Astrocyte (in vitro differentiated cells and primary cell): ENCODE results near the gene HDDC2. TPM values are rescaled to one million over a fixed set of nuclear protein-coding genes. Genes with fewer than 3 reads are reported as not detected.
A peak's percentile ranks its signal among the peaks of the same experiment; 100 is the strongest.

ENCODE experiments used
- DNase-seq: peaks from one replicate; pipeline ENCODE4 v3.0.0-alpha.2; 2010; ENCODE audit warnings: low read depth
- FAIRE-seq: peaks from 2 replicates; lab custom pipeline; 2011; peaks lifted over from hg19 to GRCh38; lab: Jason Lieb, UNC
- H2AFZ ChIP-seq: 2 replicates; pipeline ENCODE4 v1.6.0; 2012; ENCODE audit warnings: low read depth, low read length, inconsistent platforms
- H3K27ac ChIP-seq: 2 replicates; pipeline ENCODE4 v1.5.1; 2011; ENCODE audit warnings: low read depth, low read length, inconsistent platforms
- H3K27me3 ChIP-seq: 2 replicates; pipeline ENCODE4 v1.6.0; 2011; ENCODE audit warnings: low read length, inconsistent platforms; ENCODE audit not compliant: insufficient read depth
- H3K36me3 ChIP-seq: 2 replicates; pipeline ENCODE4 v1.5.1; 2011; ENCODE audit warnings: low read length, inconsistent platforms; ENCODE audit not compliant: insufficient read depth
- H3K4me1 ChIP-seq: 2 replicates; pipeline ENCODE4 v1.5.1; 2011; ENCODE audit warnings: low read length, inconsistent platforms; ENCODE audit not compliant: insufficient read depth
- H3K4me2 ChIP-seq: 2 replicates; pipeline ENCODE4 v1.6.0; 2012; ENCODE audit warnings: low read length, inconsistent platforms
- H3K4me3 ChIP-seq: 2 replicates; pipeline ENCODE4 v1.5.1; 2011; ENCODE audit warnings: low read depth, mild to moderate bottlenecking, low read length, inconsistent platforms; ENCODE audit not compliant: insufficient read depth
- H3K79me2 ChIP-seq: 2 replicates; pipeline ENCODE4 v1.6.0; 2012; ENCODE audit warnings: mild to moderate bottlenecking, low read length, inconsistent platforms; ENCODE audit not compliant: insufficient read depth
- H3K9ac ChIP-seq: 2 replicates; pipeline ENCODE4 v1.6.0; 2012; ENCODE audit warnings: mild to moderate bottlenecking, low read length, inconsistent platforms
- H3K9me3 ChIP-seq: 2 replicates; pipeline ENCODE4 v1.5.1; 2012; ENCODE audit warnings: low read depth, mild to moderate bottlenecking, low read length, inconsistent platforms; ENCODE audit not compliant: insufficient read depth
- H4K20me1 ChIP-seq: 2 replicates; pipeline ENCODE4 v1.6.0; 2012; ENCODE audit warnings: low read length, inconsistent platforms; ENCODE audit not compliant: insufficient read depth
- H3K27ac Mint-ChIP-seq: one replicate; pipeline ENCODE4 v1.8.0; 2021; ENCODE audit warnings: mild to moderate bottlenecking, mixed read lengths; ENCODE audit not compliant: unreplicated experiment
- H3K27me3 Mint-ChIP-seq: one replicate; pipeline ENCODE4 v1.8.0; 2021; ENCODE audit warnings: low read depth, mixed read lengths; ENCODE audit not compliant: unreplicated experiment
- H3K36me3 Mint-ChIP-seq: one replicate; pipeline ENCODE4 v1.8.0; 2021; ENCODE audit warnings: low read depth, mixed read lengths; ENCODE audit not compliant: unreplicated experiment
- H3K4me1 Mint-ChIP-seq: one replicate; pipeline ENCODE4 v1.8.0; 2021; ENCODE audit warnings: low read depth, mixed read lengths; ENCODE audit not compliant: unreplicated experiment
- H3K4me3 Mint-ChIP-seq: one replicate; pipeline ENCODE4 v1.8.0; 2021; ENCODE audit warnings: mild to moderate bottlenecking, moderate library complexity, mixed read lengths; ENCODE audit not compliant: unreplicated experiment
- H3K9me3 Mint-ChIP-seq: one replicate; pipeline ENCODE4 v1.8.0; 2021; ENCODE audit warnings: mild to moderate bottlenecking, mixed read lengths; ENCODE audit not compliant: unreplicated experiment
- CTCF ChIP-seq: IDR thresholded peaks from 2 replicates; pipeline ENCODE4 v1.5.1; 2011; ENCODE audit warnings: low read depth, mild to moderate bottlenecking, inconsistent platforms, low read length, moderate library complexity; ENCODE audit not compliant: insufficient read depth
- EZH2 ChIP-seq: IDR thresholded peaks from 2 replicates; pipeline ENCODE4 v1.6.1; 2012; ENCODE audit warnings: mild to moderate bottlenecking, low read length, inconsistent platforms; ENCODE audit not compliant: insufficient read depth
- total RNA-seq: library from RNA; stranded (reverse); gene quantifications from 2 replicates; pipeline ENCODE4 v1.2.1, GENCODE V29; 2021

HDDC2 gene
- total RNA-seq, 1 donor from 2014 or later, result 53.5 TPM

DNA sequence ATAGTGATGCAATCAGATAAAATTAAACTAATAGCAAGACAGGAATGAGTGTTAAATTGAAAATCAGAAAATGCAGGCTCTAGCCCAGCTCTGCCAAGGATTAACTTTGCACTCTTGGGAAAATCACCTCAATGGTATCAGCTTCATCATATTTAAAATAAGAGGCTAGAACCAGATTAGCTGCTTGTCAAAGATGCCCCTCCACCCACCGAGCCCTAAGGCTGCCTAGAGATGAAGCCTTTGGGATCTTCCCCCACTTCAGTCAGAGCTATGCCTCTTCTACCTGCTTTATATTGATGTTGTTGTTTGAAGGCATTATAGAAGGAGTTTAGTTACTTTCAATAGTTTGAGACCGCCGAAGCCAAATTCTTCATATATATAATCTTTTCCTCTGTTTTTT lies 47.4 kb downstream of the HDDC2 start:
- peaks cover 16% of the 10 kb centered on the region for H3K4me1 Mint-ChIP-seq
- H3K9me3 ChIP-seq, result no peaks in the 10 kb centered on the region
- H3K27ac Mint-ChIP-seq, result no peak overlapping the region
- DNase-seq (no peak), FAIRE-seq (no peak)
- no peak overlapping the region for H3K4me3 ChIP-seq
- no peaks in the 10 kb centered on the region for H3K27me3 ChIP-seq
- no peak overlapping the region for H2AFZ ChIP-seq
- H3K36me3 ChIP-seq, result no peaks in the 10 kb centered on the region
- H4K20me1 ChIP-seq, result no peaks in the 10 kb centered on the region
- H3K27ac ChIP-seq, result no peak overlapping the region
- H3K79me2 ChIP-seq, result no peaks in the 10 kb centered on the region
- TF ChIP-seq CTCF (no peak), EZH2 (no peak)
- H3K4me2 ChIP-seq, result no peak overlapping the region
- no peaks in the 10 kb centered on the region for H3K36me3 Mint-ChIP-seq
- H3K4me3 Mint-ChIP-seq, result no peak overlapping the region
- no peaks in the 10 kb centered on the region for H3K9me3 Mint-ChIP-seq
- peaks cover 16% of the 10 kb centered on the region for H3K4me1 ChIP-seq
- no peaks in the 10 kb centered on the region for H3K27me3 Mint-ChIP-seq
- H3K9ac ChIP-seq, result no peak overlapping the region

DNA sequence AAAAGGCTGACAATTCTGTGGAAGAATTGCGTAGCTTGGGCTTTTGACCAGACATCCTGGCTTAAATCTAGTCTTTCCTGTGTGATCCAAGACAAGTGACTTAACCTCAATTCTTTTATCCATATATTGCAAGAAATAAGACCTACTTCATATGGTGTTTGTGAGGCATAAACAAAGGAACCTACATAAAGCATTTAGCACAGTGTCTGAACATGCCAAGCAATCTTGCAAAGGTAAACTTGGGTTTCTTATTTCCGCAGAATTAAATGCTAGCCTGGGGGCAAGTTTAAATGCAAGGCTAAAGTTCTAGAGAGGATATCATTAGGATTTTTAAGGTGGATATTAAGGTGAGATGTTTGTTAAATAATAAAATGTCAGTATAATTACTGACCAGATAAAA lies 47.9 kb downstream of the HDDC2 start:
- Histone ChIP-seq H3K9me3 (no peaks in the 10 kb centered on the region), H3K27ac (no peak overlapping the region), H3K4me2 (no peak overlapping the region), H3K4me1 (peaks cover 12% of the 10 kb centered on the region), H3K4me3 (no peak overlapping the region), H3K9ac (no peak overlapping the region), H3K27me3 (no peaks in the 10 kb centered on the region), H3K79me2 (no peaks in the 10 kb centered on the region), H2AFZ (no peak overlapping the region), H4K20me1 (no peaks in the 10 kb centered on the region), H3K36me3 (no peaks in the 10 kb centered on the region)
- no peak for TF ChIP-seq CTCF
- TF ChIP-seq EZH2, result no peak
- FAIRE-seq, result no peak
- DNase-seq, result no peak
- H3K27me3 Mint-ChIP-seq, result no peaks in the 10 kb centered on the region
- no peak overlapping the region for H3K4me3 Mint-ChIP-seq
- no peaks in the 10 kb centered on the region for H3K36me3 Mint-ChIP-seq
- H3K27ac Mint-ChIP-seq, result no peak overlapping the region
- peaks cover 12% of the 10 kb centered on the region for H3K4me1 Mint-ChIP-seq
- no peaks in the 10 kb centered on the region for H3K9me3 Mint-ChIP-seq

DNA sequence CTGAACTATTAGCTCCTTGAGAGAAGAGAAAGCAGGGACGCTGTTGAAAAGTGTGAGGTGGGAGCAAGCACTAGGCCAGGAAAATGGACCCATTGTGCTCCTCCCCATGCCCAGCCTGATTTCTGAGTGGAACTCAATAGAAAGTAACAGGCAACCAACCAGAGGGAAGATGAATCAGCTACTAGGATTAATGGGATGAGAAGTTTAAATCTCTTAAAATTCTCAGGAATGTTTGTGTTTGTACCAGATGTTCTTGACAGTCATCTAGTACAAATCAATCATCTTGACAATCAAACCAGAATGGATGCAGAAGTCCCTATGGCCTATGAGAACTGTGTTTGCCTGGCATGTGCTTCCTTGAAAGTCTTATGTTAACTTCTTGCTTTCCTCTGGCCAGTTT lies 48.9 kb downstream of the HDDC2 start:
- Histone ChIP-seq H3K4me2 (no peak overlapping the region), H2AFZ (no peak overlapping the region), H4K20me1 (no peaks in the 10 kb centered on the region), H3K9ac (no peak overlapping the region), H3K4me3 (no peak overlapping the region), H3K9me3 (no peaks in the 10 kb centered on the region), H3K27me3 (no peaks in the 10 kb centered on the region), H3K27ac (no peak overlapping the region), H3K79me2 (no peaks in the 10 kb centered on the region), H3K36me3 (no peaks in the 10 kb centered on the region), H3K4me1 (peaks cover 12% of the 10 kb centered on the region)
- H3K27ac Mint-ChIP-seq, result no peak overlapping the region
- H3K36me3 Mint-ChIP-seq, result no peaks in the 10 kb centered on the region
- no peaks in the 10 kb centered on the region for H3K9me3 Mint-ChIP-seq
- no peak for TF ChIP-seq CTCF
- no peak for TF ChIP-seq EZH2
- DNase-seq (peak; percentile 77), FAIRE-seq (no peak)
- H3K4me1 Mint-ChIP-seq, result peaks cover 7% of the 10 kb centered on the region
- H3K4me3 Mint-ChIP-seq, result no peak overlapping the region
- no peaks in the 10 kb centered on the region for H3K27me3 Mint-ChIP-seq
